Neural cell (in vitro differentiated cells): ENCODE measurements around the gene NIPBL. TPM values are rescaled to one million over a fixed set of nuclear protein-coding genes. Genes with fewer than 3 reads are reported as not detected.
"Not testable (repeated sequence)": the region's sequence is repeated elsewhere in the genome, so short reads cannot be mapped to it uniquely, and the experiment has no call there.

Experiments used
- H2AFZ ChIP-seq: fragments of 200-600, 300-800 bp; sonication (generic), shearing (Covaris generic); 2 replicates; pipeline ENCODE4 v1.6.0; 2014; ENCODE audit warnings: low read depth, mild to moderate bottlenecking, antibody characterized with exemption, low read length, moderate library complexity
- H3F3A ChIP-seq: fragments of 200-600 bp; shearing (Covaris generic); 2 replicates; pipeline ENCODE4 v1.6.1; 2016; ENCODE audit warnings: mild to moderate bottlenecking, moderate library complexity, mixed read lengths, antibody characterized with exemption, low read length; ENCODE audit not compliant: insufficient read depth, poor library complexity, severe bottlenecking
- H3K27ac ChIP-seq: fragments of 200-600, 300-800 bp; sonication (generic), shearing (Covaris generic); 2 replicates; pipeline ENCODE4 v1.5.1; 2014; ENCODE audit warnings: mild to moderate bottlenecking, low read length, moderate library complexity
- H3K27me3 ChIP-seq: fragments of 300-800, 200-600 bp; sonication (generic), shearing (Covaris generic); 2 replicates; pipeline ENCODE4 v1.6.0; 2014; ENCODE audit warnings: mild to moderate bottlenecking, low read depth, low read length, moderate library complexity; ENCODE audit not compliant: insufficient read depth
- H3K36me3 ChIP-seq: fragments of 300-800, 200-600 bp; sonication (generic), shearing (Covaris generic); 2 replicates; pipeline ENCODE4 v1.5.1; 2014; ENCODE audit warnings: mild to moderate bottlenecking, antibody characterized with exemption, low read length, moderate library complexity; ENCODE audit not compliant: insufficient read depth
- H3K4me2 ChIP-seq: fragments of 300-800, 200-600 bp; sonication (generic), shearing (Covaris generic); 2 replicates; pipeline ENCODE4 v1.6.0; 2014; ENCODE audit warnings: mild to moderate bottlenecking, low read length
- H3K4me3 ChIP-seq: fragments of 300-800, 200-600 bp; sonication (generic), shearing (Covaris generic); 2 replicates; pipeline ENCODE4 v1.5.1; 2014; ENCODE audit warnings: mild to moderate bottlenecking, low read length, moderate library complexity
- H3K79me2 ChIP-seq: fragments of 200-600 bp; shearing (Covaris generic); replicated peaks from 2 replicates; pipeline ENCODE4 v1.6.0; 2014; ENCODE audit warnings: mild to moderate bottlenecking, low read length, moderate library complexity; ENCODE audit not compliant: insufficient read depth
- H3K9ac ChIP-seq: fragments of 300-800, 200-600 bp; sonication (generic), shearing (Covaris generic); 2 replicates; pipeline ENCODE4 v1.6.1; 2016; ENCODE audit warnings: mild to moderate bottlenecking, low read length, mixed read lengths
- H3K9me2 ChIP-seq: fragments of 200-600 bp; shearing (Covaris generic); 2 replicates; pipeline ENCODE4 v1.6.1; 2016; ENCODE audit warnings: mild to moderate bottlenecking, low read length, mixed read lengths; ENCODE audit not compliant: insufficient read depth
- H3K9me3 ChIP-seq: fragments of 200-600, 300-800 bp; sonication (generic), shearing (Covaris generic); 2 replicates; pipeline ENCODE4 v1.6.1; 2016; ENCODE audit warnings: mild to moderate bottlenecking, mixed run types, low read length, moderate library complexity, mixed read lengths
- H4K20me1 ChIP-seq: fragments of 200-600 bp; shearing (Covaris generic); 2 replicates; pipeline ENCODE4 v1.6.1; 2016; ENCODE audit warnings: mild to moderate bottlenecking, mixed run types; ENCODE audit not compliant: insufficient read depth
- EP300 ChIP-seq: fragments of 450-650 bp; conservative IDR thresholded peaks from 2 replicates; pipeline ENCODE4 v1.6.1; 2014; ENCODE audit warnings: antibody characterized with exemption, mild to moderate bottlenecking, moderate library complexity; ENCODE audit not compliant: poor library complexity, severe bottlenecking
- EZH2 ChIP-seq: fragments of 200-600, 300-800 bp; shearing (Covaris generic), sonication (generic); IDR thresholded peaks from 2 replicates; pipeline ENCODE4 v1.6.1; 2014; ENCODE audit warnings: antibody characterized with exemption, low read length, borderline replicate concordance, mild to moderate bottlenecking; ENCODE audit not compliant: insufficient read depth, poor library complexity, severe bottlenecking
- MXI1 ChIP-seq: fragments of 450-650 bp; conservative IDR thresholded peaks from 2 replicates; pipeline ENCODE4 v1.6.1; 2014; ENCODE audit warnings: antibody characterized with exemption, mild to moderate bottlenecking; ENCODE audit not compliant: poor library complexity, severe bottlenecking
- POLR2AphosphoS5 ChIP-seq: IDR thresholded peaks from 2 replicates; pipeline ENCODE4 v1.6.1; 2012
- RAD21 ChIP-seq: fragments of 450-650 bp; conservative IDR thresholded peaks from 2 replicates; pipeline ENCODE4 v1.6.1; 2014; ENCODE audit warnings: antibody characterized with exemption, mild to moderate bottlenecking, moderate library complexity
- SMC3 ChIP-seq: fragments of 450-650 bp; conservative IDR thresholded peaks from 2 replicates; pipeline ENCODE4 v1.6.1; 2014; ENCODE audit warnings: antibody characterized with exemption, mild to moderate bottlenecking, moderate library complexity; ENCODE audit not compliant: poor library complexity
- TAF1 ChIP-seq: IDR thresholded peaks from 2 replicates; pipeline ENCODE4 v1.6.1; 2012; ENCODE audit warnings: low read depth
- polyA plus RNA-seq: library from polyadenylated mRNA; depleted of rRNA; stranded (reverse); fragments of >200 nt; gene quantifications from 2 replicates; pipeline ENCODE4 v1.2.3, GENCODE V29; 2014
- TF ChIP-seq, protein P1 (sequence below): fragments of 450-650 bp; IDR thresholded peaks from 2 replicates; pipeline ENCODE4 v1.5.1; 2014; ENCODE audit warnings: antibody characterized with exemption, mild to moderate bottlenecking, moderate library complexity; ENCODE audit not compliant: poor library complexity, severe bottlenecking
- TF ChIP-seq, protein P2 (sequence below): IDR thresholded peaks from 2 replicates; pipeline ENCODE4 v1.6.1; 2012; ENCODE audit warnings: borderline replicate concordance

The NIPBL gene
- polyA plus RNA-seq, 1 donor from 2014 or later: 27.5 TPM

GRCh38 chr5:36891266-36891665 lies 14.7 kb downstream of the NIPBL start:
- Histone ChIP-seq H2AFZ (no peak overlapping the region), H3K9me2 (no peaks in the 10 kb centered on the region), H3K27me3 (no peaks in the 10 kb centered on the region), H3K36me3 (no peaks in the 10 kb centered on the region), H3F3A (peaks cover 3% of the 10 kb centered on the region), H3K9ac (no peak overlapping the region), H3K27ac (no peak overlapping the region), H3K79me2 (peaks cover 89% of the 10 kb centered on the region), H3K9me3 (no peaks in the 10 kb centered on the region), H3K4me3 (no peak overlapping the region), H4K20me1 (no peaks in the 10 kb centered on the region), H3K4me2 (no peak overlapping the region)
- TF ChIP-seq, protein P1, sequence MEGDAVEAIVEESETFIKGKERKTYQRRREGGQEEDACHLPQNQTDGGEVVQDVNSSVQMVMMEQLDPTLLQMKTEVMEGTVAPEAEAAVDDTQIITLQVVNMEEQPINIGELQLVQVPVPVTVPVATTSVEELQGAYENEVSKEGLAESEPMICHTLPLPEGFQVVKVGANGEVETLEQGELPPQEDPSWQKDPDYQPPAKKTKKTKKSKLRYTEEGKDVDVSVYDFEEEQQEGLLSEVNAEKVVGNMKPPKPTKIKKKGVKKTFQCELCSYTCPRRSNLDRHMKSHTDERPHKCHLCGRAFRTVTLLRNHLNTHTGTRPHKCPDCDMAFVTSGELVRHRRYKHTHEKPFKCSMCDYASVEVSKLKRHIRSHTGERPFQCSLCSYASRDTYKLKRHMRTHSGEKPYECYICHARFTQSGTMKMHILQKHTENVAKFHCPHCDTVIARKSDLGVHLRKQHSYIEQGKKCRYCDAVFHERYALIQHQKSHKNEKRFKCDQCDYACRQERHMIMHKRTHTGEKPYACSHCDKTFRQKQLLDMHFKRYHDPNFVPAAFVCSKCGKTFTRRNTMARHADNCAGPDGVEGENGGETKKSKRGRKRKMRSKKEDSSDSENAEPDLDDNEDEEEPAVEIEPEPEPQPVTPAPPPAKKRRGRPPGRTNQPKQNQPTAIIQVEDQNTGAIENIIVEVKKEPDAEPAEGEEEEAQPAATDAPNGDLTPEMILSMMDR: no peak
- TF ChIP-seq EP300 (no peak), RAD21 (no peak), MXI1 (no peak), SMC3 (no peak), EZH2 (no peak), POLR2AphosphoS5 (no peak), TAF1 (no peak)
- TF ChIP-seq, protein P2, sequence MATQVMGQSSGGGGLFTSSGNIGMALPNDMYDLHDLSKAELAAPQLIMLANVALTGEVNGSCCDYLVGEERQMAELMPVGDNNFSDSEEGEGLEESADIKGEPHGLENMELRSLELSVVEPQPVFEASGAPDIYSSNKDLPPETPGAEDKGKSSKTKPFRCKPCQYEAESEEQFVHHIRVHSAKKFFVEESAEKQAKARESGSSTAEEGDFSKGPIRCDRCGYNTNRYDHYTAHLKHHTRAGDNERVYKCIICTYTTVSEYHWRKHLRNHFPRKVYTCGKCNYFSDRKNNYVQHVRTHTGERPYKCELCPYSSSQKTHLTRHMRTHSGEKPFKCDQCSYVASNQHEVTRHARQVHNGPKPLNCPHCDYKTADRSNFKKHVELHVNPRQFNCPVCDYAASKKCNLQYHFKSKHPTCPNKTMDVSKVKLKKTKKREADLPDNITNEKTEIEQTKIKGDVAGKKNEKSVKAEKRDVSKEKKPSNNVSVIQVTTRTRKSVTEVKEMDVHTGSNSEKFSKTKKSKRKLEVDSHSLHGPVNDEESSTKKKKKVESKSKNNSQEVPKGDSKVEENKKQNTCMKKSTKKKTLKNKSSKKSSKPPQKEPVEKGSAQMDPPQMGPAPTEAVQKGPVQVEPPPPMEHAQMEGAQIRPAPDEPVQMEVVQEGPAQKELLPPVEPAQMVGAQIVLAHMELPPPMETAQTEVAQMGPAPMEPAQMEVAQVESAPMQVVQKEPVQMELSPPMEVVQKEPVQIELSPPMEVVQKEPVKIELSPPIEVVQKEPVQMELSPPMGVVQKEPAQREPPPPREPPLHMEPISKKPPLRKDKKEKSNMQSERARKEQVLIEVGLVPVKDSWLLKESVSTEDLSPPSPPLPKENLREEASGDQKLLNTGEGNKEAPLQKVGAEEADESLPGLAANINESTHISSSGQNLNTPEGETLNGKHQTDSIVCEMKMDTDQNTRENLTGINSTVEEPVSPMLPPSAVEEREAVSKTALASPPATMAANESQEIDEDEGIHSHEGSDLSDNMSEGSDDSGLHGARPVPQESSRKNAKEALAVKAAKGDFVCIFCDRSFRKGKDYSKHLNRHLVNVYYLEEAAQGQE: no peak

DNA sequence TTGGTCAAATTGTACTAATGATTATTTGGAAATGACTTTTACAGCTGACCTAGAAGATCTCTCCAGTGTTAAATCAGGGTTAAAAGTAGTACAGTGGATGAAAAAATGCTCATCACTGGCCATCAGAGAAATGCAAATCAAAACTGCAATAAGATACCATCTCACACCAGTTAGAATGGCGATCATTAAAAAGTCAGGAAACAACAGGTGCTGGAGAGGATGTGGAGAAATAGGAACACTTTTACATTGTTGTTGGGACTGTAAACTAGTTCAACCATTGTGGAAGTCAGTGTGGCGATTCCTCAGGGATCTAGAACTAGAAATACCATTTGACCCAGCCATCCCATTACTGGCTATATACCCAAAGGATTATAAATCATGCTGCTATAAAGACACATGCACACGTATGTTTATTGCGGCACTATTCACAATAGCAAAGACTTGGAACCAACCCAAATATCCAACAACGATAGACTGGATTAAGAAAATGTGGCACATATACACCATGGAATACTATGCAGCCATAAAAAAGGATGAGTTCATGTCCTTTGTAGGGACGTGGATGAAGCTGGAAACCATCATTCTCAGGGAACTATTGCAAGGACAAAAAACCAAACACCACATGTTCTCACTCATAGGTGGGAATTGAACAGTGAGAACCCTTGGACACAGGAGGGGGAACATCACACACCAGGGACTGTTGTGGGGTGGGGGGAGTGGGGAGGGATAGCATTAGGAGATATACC lies 15.7 kb downstream of the NIPBL start:
- peaks cover 89% of the 10 kb centered on the region for H3K79me2 ChIP-seq
- H2AFZ ChIP-seq, H4K20me1 ChIP-seq, H3K27me3 ChIP-seq, H3K4me3 ChIP-seq, H3K36me3 ChIP-seq, H3K9ac ChIP-seq, H3K9me2 ChIP-seq, H3K4me2 ChIP-seq, H3K9me3 ChIP-seq, H3K27ac ChIP-seq, H3F3A ChIP-seq: not testable (repeated sequence)
